ENCODE results near the gene LRRC8B. TPM values are rescaled to one million over a fixed set of nuclear protein-coding genes. Genes with fewer than 3 reads are reported as not detected.
"Not testable (repeated sequence)": the region's sequence is repeated elsewhere in the genome, so short reads cannot be mapped to it uniquely, and the experiment has no call there.

LRRC8B gene
- polyA plus RNA-seq, 3 donors, result 4.5 to 9.1 (median 7.9) TPM

DNA sequence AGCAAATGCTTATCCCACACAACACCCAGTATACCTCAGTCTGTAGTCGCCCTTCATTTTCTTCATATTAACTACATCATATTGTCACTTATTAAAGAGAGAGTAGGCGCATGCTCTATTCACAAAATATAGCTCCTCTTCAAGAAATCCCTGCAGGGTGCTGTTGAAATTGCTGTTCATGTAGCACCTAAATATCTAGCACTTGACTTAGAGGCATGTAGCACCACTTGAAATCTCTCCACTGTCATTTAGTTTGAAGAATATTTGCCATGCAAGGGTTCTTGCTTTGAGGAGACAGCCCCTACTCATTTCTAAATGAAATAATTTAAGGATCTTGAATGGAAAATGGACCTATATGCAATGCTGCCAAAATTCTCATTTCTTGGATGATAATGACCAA is 20.9 kb upstream of the LRRC8B start:
- Mint-ChIP-seq H3K9me3 (peaks cover 5 to 11% (median 6%) of the 10 kb centered on the region in 7 donors), H3K4me1 (no peaks in the 10 kb centered on the region), H3K27me3 (ENCODE audit: low read depth in 3 of 3) (peaks cover 0 to 5% (median 2%) of the 10 kb centered on the region in 3 donors), H3K27ac (no peak overlapping the region), H3K36me3 (no peaks in the 10 kb centered on the region), H3K4me3 (no peak overlapping the region)
- no CpG with 5 or more reads among the region's 2 CpGs for WGBS (ENCODE audit: insufficient coverage)
- Histone ChIP-seq H3K4me1 (ENCODE audit: control insufficient read depth in 1 of 2, insufficient read depth in 2 of 2, low read length in 2 of 2) (no peaks in the 10 kb centered on the region), H3K9me3 (replicated peaks in 1 of 2; ENCODE audit: control insufficient read depth in 1 of 2, insufficient read depth in 1 of 2, low read length in 2 of 2) (no peaks in the 10 kb centered on the region), H3K9ac (ENCODE audit: insufficient read depth, low read length, poor library complexity, severe bottlenecking) (no peak overlapping the region), H2AFZ (ENCODE audit: insufficient read depth, low read depth, low read length, poor library complexity, severe bottlenecking) (no peak overlapping the region), H3K27ac (ENCODE audit: low read depth in 1 of 2, low read length in 2 of 2) (no peak overlapping the region), H3K27me3 (ENCODE audit: control insufficient read depth in 2 of 2, insufficient read depth in 2 of 2, low read length in 2 of 2) (peaks cover 0 to 3% of the 10 kb centered on the region in 2 donors), H3K4me2 (replicated peaks; ENCODE audit: extremely low read depth, low read length, poor library complexity, severe bottlenecking) (no peak overlapping the region), H3K79me2 (ENCODE audit: insufficient read depth, low read length) (no peaks in the 10 kb centered on the region), H3K36me3 (replicated peaks in 1 of 2; ENCODE audit: control insufficient read depth in 1 of 2, insufficient read depth in 2 of 2, low read length in 2 of 2) (no peaks in the 10 kb centered on the region), H3K4me3 (replicated peaks in 1 of 3; ENCODE audit: low read depth in 2 of 3, low read length in 3 of 3) (no peak overlapping the region), H4K20me1 (ENCODE audit: insufficient read depth, low read length) (no peaks in the 10 kb centered on the region)
- intact Hi-C loops (cut with micrococcal nuclease), result no loop called here
- no peak for DNase-seq
- TF ChIP-seq CTCF (IDR thresholded peaks at IDR 0.05), result no peak

DNA sequence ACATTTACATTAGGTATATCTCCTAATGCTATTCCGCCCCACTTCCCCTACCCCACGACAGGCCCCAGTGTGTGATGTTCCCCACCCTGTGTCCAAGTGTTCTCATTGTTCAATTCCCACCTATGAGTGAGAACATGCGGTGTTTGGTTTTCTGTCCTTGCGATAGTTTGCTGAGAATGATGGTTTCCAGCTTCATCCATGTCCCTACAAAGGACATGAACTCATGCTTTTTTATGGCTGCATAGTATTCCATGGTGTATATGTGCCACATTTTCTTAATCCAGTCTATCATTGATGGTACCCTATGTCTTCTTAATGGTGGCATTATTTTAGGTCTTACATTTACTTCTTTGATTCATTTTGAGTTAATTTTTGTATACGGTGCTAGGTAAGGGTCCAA is 14.6 kb upstream of the LRRC8B start:
- H3K36me3 ChIP-seq (replicated peaks in 1 of 2; ENCODE audit: control insufficient read depth in 1 of 2, insufficient read depth in 2 of 2, low read length in 2 of 2); intact Hi-C loops (cut with micrococcal nuclease); H3K36me3 Mint-ChIP-seq; H3K4me3 Mint-ChIP-seq; H4K20me1 ChIP-seq (ENCODE audit: insufficient read depth, low read length); H3K79me2 ChIP-seq (ENCODE audit: insufficient read depth, low read length); H3K9ac ChIP-seq (ENCODE audit: insufficient read depth, low read length, poor library complexity, severe bottlenecking); H3K4me1 Mint-ChIP-seq; DNase-seq; H3K4me1 ChIP-seq (ENCODE audit: control insufficient read depth in 1 of 2, insufficient read depth in 2 of 2, low read length in 2 of 2); H3K27me3 Mint-ChIP-seq (ENCODE audit: low read depth in 3 of 3); H2AFZ ChIP-seq (ENCODE audit: insufficient read depth, low read depth, low read length, poor library complexity, severe bottlenecking); H3K27me3 ChIP-seq (ENCODE audit: control insufficient read depth in 2 of 2, insufficient read depth in 2 of 2, low read length in 2 of 2); H3K27ac ChIP-seq (ENCODE audit: low read depth in 1 of 2, low read length in 2 of 2); H3K27ac Mint-ChIP-seq; H3K9me3 ChIP-seq (replicated peaks in 1 of 2; ENCODE audit: control insufficient read depth in 1 of 2, insufficient read depth in 1 of 2, low read length in 2 of 2); H3K4me3 ChIP-seq (replicated peaks in 1 of 3; ENCODE audit: low read depth in 2 of 3, low read length in 3 of 3); H3K4me2 ChIP-seq (replicated peaks; ENCODE audit: extremely low read depth, low read length, poor library complexity, severe bottlenecking): not testable (repeated sequence)
- H3K9me3 Mint-ChIP-seq, result peaks cover 8 to 29% (median 12%) of the 10 kb centered on the region in 7 donors
- WGBS (ENCODE audit: insufficient coverage), result no CpG with 5 or more reads among the region's 5 CpGs
